8988T (cell line): ENCODE data around the gene C3orf49.

Experiments used
- DNase-seq: peaks from one replicate; pipeline ENCODE4 v3.0.0; 2011

The C3orf49 gene

DNA sequence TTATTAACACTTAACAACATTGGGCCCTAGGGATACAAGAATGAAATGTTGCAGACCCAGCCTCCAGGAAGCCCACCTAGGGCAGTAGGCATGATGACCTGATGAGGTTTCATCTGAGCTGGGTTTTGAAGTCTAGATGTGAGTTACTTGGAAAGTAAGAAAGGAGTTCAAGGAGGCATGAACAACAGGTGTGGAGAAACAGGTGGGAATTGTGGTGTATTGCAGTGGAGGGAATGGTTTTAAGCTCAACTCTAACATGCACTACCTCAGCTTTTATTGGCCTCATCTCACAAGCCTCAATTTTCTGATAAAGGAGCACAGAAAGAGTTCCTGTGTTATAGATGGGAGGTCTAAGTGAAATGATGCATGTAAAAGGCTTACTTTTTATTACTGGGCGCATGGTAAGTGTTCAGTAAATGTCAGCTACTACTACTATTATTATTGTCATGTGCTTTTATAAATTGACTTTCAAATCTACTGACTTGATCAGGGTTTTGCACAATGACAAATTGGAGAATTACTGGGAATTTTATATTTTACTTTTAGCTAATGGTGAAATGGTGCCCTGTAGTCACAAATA, 73.8 kb downstream of the C3orf49 start:
- no peak for DNase-seq

DNA sequence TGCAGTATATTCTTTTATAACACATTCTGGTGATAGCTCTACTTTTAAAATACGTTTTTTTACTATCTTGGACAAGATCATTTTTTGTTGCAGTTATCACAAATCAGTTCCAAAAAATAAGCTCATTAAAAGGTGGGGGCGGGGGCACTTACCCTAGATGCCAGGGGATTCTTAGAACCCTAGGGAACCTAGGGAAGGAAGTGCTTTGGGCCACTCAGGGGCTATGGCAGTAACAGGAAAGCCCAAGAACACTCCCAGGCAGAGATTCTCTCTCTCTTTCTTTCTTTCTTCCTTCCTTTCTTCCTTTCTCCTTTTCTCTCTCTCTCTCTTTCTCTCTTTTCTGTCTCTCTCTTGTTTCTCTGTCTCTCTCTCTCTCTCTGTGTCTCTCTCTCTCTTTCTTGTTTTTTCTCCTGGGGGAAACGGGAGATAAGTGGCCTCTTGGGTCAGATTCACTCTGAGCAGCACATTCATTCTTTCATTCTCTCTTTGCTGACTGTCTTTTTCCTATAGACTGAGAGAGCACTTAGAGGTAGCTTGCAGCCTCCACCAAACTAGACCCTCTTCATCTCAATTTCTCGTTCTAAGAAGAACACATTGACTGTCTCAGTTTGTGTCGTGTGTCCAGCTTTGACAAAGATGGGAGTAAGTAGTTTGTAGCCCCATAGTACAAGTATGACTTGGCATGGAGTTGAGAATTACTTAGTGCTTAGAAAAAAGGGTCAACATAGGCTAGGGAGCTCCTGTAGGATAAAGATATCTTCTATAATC, 76.5 kb downstream of the C3orf49 start:
- DNase-seq: no peak

DNA sequence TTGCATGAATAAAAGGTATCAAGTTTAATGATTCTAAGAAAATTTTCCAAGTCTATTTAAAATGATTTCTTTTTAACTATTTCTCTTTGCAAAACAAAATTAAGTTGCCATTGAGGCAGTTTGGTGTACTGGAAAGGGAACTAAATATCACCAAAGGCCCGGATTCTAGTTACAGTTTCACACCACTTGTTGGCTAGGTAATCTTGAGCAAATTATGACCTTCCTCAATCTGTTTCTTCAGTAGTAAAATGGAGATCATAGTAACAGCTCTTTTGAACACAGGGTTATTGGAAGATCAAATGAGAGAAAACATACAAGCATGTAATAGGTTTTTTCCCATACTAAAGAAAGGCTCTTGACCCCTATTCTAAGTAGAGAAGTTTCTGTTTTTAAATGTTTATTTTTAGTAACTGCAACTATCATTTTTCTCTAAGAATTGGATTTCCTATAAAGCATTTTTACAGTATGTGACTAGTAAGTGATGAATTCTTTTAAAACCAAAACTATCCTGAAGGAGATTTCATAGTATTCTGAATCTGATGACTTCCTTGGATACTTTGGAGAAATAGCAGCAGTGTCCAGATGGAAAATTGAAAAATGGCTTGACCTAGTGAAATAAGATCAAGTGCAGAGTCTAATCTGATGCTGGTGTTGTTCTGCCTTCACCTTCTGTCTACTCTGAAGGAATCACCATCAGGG, 77.4 kb downstream of the C3orf49 start:
- DNase-seq: no peak
